ENCODE measurements around the gene SND1.

SND1 gene

DNA sequence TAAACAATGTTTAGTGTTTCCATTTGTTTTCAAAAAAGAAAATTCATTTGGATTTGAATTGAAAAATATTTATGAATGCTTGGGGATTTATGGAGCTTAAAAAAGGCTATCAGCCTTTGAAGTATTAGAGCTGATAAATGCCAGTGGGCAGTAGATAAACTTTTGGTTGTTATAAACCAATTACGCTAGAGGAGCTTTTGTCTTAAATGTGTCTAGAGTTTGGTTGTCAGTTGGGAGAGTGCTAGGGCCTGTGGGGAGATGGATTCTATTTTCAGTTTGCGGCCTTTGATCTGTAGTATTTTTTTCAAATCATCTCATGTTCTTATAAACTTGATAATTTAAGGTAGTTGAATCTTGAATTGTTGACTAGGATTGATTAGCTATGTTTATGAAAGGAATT lies 104.0 kb downstream of the SND1 start:
- Histone ChIP-seq H3K27ac (ENCODE audit: extremely low read depth, low read depth, low read length) (no peak overlapping the region), H3K36me3 (ENCODE audit: control insufficient read depth in 2 of 2, insufficient read depth in 1 of 2, low read length in 2 of 2) (no peaks in the 10 kb centered on the region), H3K4me1 (ENCODE audit: control insufficient read depth, insufficient read depth, low read length) (no peaks in the 10 kb centered on the region), H3K9me3 (ENCODE audit: control insufficient read depth, insufficient read depth, low read depth, low read length) (no peaks in the 10 kb centered on the region), H3K4me3 (ENCODE audit: low read depth, low read length) (no peak overlapping the region)
- peak; percentile 20; the same call in 1 of the 2 replicates for TF ChIP-seq FEZF1 (tag by site-specific recombination; IDR thresholded peaks at IDR 0.05)
- TF ChIP-seq ZNF501 (tag by site-specific recombination; IDR thresholded peaks at IDR 0.05) = no peak
- ChIA-PET POLR2A (no interaction called here), CTCF (interaction anchor here (0.7 to 1.0 kb wide), 3 partner anchors 36 to 440 kb away, joined by 3 to 5 read pairs (median 4); no protein-coding TSS in a partner anchor)

GRCh38 chr7:127758105-127758504 lies 106.1 kb downstream of the SND1 start:
- H3K36me3 ChIP-seq (ENCODE audit: control insufficient read depth in 2 of 2, insufficient read depth in 1 of 2, low read length in 2 of 2) = no peaks in the 10 kb centered on the region
- ChIA-PET POLR2A (no interaction called here), CTCF (interaction anchor here (0.6 kb wide), 1 partner anchor 292 kb away, joined by 3 read pairs; no protein-coding TSS in a partner anchor)
- TF ChIP-seq ZNF791 (tag by site-specific recombination; IDR thresholded peaks at IDR 0.05) (no peak), ZNF488 (tag by site-specific recombination; IDR thresholded peaks at IDR 0.05) (no peak), ZNF362 (tag by site-specific recombination; IDR thresholded peaks at IDR 0.05) (no peak), ZNF654 (tag by site-specific recombination; IDR thresholded peaks at IDR 0.05; ENCODE audit: low read depth) (no peak), GLIS1 (tag by site-specific recombination; IDR thresholded peaks at IDR 0.05) (peak; percentile 44)
- TF ChIP-seq, protein P1, sequence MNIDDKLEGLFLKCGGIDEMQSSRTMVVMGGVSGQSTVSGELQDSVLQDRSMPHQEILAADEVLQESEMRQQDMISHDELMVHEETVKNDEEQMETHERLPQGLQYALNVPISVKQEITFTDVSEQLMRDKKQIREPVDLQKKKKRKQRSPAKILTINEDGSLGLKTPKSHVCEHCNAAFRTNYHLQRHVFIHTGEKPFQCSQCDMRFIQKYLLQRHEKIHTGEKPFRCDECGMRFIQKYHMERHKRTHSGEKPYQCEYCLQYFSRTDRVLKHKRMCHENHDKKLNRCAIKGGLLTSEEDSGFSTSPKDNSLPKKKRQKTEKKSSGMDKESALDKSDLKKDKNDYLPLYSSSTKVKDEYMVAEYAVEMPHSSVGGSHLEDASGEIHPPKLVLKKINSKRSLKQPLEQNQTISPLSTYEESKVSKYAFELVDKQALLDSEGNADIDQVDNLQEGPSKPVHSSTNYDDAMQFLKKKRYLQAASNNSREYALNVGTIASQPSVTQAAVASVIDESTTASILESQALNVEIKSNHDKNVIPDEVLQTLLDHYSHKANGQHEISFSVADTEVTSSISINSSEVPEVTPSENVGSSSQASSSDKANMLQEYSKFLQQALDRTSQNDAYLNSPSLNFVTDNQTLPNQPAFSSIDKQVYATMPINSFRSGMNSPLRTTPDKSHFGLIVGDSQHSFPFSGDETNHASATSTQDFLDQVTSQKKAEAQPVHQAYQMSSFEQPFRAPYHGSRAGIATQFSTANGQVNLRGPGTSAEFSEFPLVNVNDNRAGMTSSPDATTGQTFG (tag by site-specific recombination; IDR thresholded peaks at IDR 0.05; ENCODE audit: borderline replicate concordance) = no peak
- TF ChIP-seq, protein P2, sequence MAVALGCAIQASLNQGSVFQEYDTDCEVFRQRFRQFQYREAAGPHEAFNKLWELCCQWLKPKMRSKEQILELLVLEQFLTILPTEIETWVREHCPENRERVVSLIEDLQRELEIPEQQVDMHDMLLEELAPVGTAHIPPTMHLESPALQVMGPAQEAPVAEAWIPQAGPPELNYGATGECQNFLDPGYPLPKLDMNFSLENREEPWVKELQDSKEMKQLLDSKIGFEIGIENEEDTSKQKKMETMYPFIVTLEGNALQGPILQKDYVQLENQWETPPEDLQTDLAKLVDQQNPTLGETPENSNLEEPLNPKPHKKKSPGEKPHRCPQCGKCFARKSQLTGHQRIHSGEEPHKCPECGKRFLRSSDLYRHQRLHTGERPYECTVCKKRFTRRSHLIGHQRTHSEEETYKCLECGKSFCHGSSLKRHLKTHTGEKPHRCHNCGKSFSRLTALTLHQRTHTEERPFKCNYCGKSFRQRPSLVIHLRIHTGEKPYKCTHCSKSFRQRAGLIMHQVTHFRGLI (tag by site-specific recombination; IDR thresholded peaks at IDR 0.05) = no peak
- no peaks in the 10 kb centered on the region for H3K4me1 ChIP-seq (ENCODE audit: control insufficient read depth, insufficient read depth, low read length)
- no peaks in the 10 kb centered on the region for H3K9me3 ChIP-seq (ENCODE audit: control insufficient read depth, insufficient read depth, low read depth, low read length)
- no peak overlapping the region for H3K4me3 ChIP-seq (ENCODE audit: low read depth, low read length)
- H3K27ac ChIP-seq (ENCODE audit: extremely low read depth, low read depth, low read length) = no peak overlapping the region

DNA sequence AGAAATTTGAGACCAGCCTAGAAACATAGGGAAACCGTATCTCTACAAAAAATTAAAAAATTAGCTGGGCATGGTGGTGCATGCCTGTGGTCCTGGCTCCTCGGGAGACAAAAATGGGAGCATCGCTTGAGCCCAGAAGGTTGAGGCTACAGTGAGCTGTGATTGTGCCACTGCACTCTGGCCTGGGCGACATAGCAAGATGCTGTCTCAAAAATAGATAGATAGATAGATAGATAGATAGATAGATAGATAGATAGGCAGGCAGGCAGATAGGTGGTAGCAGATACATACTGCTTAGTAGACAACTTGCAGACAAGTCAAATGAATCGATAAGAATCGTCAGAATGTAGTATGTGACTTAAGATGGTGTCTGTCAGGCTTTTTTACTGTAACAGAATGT lies 106.9 kb downstream of the SND1 start:
- ChIA-PET POLR2A (no interaction called here), CTCF (no interaction called here)
- no peak overlapping the region for H3K27ac ChIP-seq (ENCODE audit: extremely low read depth, low read depth, low read length)
- H3K4me1 ChIP-seq (ENCODE audit: control insufficient read depth, insufficient read depth, low read length) = no peaks in the 10 kb centered on the region
- H3K9me3 ChIP-seq (ENCODE audit: control insufficient read depth, insufficient read depth, low read depth, low read length) = no peaks in the 10 kb centered on the region
- H3K4me3 ChIP-seq (ENCODE audit: low read depth, low read length) = no peak overlapping the region
- H3K36me3 ChIP-seq (ENCODE audit: control insufficient read depth in 2 of 2, insufficient read depth in 1 of 2, low read length in 2 of 2) = no peaks in the 10 kb centered on the region
- TF ChIP-seq ZNF514 (tag by site-specific recombination; IDR thresholded peaks at IDR 0.05) (no peak), WT1 (tag by site-specific recombination; IDR thresholded peaks at IDR 0.05) (no peak), ZNF677 (tag by site-specific recombination; IDR thresholded peaks at IDR 0.05) (no peak), ZNF311 (tag by site-specific recombination; IDR thresholded peaks at IDR 0.05; ENCODE audit: borderline replicate concordance) (no peak), KLF10 (tag by site-specific recombination; IDR thresholded peaks at IDR 0.05) (no peak), ZNF596 (tag by site-specific recombination; IDR thresholded peaks at IDR 0.05) (no peak)
